Stimulated activated CD8-positive, alpha-beta memory T cell treated with anti-CD3 and anti-CD28 coated beads, Interleukin-12 subunit alpha, Interleukin-12 subunit beta, amount 100 ng/mL, for 1 hour (primary cell): ENCODE measurements around the gene FGF12.

Experiments
- DNase-seq: peaks from one replicate; pipeline ENCODE4 v3.0.0-alpha.2; 2020; ENCODE audit warnings: low read depth

FGF12 gene

DNA sequence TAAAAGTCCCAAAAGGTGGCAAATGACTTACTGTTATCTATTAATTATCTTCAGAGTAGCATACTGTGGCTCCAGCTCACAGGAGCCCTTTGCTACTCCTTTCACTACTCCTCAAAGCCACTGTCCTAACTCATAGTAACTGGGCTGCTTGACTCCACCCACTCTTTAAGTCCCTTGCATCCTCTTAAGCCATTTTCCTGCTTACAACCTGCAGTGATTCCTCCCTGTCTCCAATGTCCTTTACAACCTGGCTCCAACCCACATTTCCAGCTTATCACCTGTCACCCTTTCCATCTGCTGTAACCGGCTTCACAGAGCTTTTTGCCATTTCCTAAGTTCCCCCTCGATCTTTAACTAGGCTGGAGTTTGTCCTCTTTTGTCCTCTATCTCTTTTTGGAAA, 388.1 kb downstream of the FGF12 start:
- DNase-seq: no peak

DNA sequence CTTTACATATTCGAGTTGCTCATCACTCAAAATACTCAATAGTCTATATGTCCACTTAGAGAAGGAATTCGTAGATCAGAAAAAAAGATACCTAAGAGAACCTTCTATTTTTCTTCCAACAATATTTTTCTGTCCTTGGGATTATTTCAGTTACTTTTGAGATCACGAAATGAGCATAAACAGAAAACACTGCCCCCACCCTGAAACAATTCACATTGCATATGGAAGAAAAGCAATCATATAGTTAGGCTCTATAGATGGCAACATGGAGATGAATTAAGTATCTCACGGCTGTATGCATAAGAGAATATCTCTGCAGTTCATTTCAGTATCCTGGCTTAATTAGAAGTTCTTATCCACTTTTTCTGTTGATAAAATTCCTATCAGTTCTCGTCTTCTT, 391.1 kb downstream of the FGF12 start:
- DNase-seq: no peak

DNA sequence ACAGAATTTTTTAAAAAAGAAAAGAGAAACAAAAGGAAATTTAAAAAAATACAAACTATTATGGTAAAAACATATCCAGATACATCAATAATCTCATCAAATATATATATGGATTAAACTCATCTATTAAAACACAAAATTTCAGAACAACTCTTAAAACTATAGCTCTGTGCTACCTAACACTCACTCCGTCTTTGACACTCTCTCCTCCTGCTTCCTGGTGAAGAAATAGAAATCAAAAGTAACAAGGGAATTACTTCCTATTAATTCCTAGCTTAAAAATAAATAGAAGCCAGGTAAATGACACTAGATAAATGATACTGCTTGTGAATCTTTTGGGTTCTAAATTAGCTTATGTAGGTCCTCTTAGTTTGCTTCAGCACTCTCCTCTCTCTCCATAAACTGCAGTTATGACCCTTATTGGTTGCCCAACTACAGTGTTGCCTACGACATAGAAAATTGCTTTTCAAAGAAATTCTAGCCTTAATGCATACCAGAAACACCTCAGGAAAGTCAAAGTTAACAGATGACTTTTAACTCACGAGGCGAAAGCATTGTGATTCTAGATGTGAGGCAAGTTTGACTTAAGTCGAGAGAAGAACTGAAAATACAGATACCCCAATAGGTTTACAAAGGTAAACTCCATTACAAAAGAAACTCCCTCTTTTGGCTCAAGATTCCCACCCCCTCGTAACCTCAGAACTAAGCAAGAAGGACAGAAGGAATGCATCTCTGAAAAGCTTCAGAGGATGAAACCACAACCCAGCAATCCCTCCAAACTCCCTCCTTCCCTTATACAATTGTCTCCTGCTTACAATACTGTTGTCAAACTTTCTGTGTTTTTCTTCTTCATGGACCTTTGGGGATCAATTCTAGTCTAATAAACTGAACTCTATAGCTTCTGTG, 394.7 kb downstream of the FGF12 start:
- DNase-seq: no peak

DNA sequence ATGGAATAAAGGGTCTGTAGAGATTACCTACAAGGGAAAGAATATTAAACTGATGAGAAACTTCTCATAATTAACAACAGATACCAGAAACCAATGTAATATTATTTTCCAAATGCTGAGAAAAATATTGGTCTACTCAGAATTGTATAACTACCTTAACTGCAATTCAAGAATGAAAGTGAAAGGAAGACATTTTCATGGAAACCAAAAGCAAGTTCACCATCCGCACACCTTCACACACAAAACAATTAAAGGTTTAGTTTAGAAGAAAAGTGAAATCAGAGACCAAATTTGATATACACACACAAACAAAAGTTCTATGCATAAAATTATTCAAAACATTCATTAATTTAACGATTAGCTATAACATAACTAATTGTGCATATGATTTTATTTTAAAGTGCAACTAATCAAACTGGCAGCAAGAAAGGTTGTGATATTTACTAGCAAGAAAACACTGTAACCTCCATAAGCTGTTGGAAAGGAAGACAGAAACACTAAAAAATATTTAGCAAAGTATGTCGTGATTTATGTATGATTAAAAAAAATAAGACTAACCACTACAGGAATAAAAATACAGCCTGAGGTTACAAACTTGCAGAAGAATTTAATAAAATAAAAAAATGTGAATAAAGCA, 395.5 kb downstream of the FGF12 start:
- DNase-seq: no peak

DNA sequence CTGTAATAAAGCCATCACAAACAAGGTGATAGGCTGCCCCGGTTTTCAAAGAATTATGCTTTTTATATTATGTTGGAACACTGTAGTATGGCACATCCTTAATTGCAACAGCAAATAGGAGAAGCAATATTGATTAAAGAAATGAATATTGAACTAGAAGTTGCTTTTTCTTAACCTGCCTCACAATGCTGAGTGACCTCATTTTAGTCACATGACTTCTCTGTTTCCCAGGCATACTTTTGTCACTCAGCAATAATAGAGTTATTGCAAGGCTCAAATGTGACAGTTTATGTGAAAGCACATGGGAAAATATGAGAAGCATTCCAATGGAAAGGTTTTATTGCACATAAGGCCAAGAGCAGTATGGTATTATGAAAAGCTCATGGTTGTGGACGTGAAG, 400.7 kb downstream of the FGF12 start:
- DNase-seq: no peak

DNA sequence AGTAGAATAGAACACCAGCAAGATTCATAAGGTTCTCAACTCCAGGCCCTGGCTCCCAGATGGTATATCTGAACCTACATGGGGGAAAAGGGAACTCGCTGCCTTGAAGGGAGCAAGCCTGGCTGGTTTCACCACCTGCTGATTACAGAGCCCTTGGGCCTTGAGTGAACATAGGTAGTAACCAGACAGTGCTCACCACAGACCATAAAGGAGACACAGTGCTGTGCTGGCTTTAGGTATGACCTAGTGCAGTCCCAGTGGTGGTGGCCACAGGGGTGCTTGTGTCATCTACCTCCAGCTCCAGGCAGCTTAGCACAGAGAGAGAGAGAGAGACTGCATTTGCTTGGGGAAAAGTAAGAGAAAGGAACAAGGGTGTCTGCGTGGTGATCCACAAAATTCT, 409.8 kb downstream of the FGF12 start:
- DNase-seq: no peak

DNA sequence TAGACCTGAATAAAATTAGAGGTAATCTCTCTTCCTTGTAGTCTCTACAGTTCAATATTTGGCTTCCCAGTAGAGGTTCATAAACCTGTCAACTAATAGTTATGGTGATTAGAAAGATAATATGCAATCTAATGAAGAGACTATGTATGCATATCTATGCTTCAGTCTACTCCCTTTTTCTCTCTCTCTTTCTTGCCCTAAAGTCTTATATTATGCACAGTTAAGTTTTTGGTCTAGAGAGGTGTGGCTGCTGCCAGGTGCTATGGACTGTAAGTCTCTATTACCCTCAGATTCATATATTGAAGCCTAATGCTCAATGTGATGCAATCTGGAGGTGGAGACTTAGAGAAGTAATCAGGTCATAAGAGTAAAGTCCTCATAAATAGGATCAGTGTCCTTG, 413.7 kb downstream of the FGF12 start:
- DNase-seq: no peak

DNA sequence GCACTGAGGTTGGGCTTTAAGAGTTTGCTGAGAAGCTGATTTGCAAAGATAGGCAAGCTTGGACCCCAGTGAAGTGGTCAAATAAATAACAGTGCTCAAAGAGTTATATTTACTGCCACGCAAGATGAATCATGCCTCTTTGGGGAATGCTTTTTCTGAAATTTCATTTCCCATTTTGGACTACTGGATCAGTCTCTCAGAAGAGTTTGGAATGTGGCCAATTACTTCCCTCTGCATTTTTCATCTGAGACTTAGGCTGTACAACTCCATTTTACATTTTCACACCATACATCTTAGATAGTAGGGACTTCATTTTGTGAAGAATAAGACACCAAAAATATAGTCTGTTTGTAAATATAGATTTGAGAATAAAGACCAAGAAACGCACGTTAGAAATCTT, 419.7 kb downstream of the FGF12 start:
- DNase-seq: no peak

DNA sequence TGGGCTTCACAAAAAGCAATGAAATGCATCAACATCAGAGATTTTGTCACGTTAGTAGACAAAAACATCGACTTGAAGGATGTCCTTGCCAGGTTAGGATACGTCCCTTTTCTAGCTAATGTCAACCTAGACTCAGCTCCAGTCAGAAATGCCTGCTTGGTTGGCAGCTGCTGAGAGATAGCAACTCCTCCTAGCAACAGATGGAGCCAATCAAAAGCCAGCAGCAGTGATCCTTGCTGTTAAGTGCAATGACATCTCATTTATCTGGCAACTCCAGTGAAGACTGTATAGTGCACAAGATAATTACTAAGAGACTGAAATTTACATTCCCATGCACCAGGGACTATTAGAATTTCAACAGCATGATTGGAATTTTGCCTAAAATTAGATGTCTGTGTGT, 424.1 kb downstream of the FGF12 start:
- DNase-seq: no peak

DNA sequence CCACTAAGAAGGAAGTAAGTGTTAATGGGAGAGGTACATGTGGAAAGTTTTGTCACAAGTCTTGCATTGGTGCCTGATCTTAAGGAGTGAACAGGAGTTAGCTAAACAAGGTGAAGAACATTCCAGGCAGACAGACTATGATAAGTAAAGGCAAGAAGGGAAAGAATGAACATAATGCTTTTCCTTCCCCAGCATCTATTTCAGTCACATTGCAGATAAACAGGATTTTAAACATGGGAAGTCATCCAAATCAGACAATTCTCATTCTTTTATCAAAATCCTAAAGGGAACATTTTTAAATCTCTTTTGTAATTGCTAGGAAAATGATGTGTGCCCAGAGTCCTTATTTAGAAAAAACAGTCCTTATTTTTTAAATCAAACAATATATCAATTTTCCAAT, 424.6 kb downstream of the FGF12 start:
- no peak for DNase-seq

DNA sequence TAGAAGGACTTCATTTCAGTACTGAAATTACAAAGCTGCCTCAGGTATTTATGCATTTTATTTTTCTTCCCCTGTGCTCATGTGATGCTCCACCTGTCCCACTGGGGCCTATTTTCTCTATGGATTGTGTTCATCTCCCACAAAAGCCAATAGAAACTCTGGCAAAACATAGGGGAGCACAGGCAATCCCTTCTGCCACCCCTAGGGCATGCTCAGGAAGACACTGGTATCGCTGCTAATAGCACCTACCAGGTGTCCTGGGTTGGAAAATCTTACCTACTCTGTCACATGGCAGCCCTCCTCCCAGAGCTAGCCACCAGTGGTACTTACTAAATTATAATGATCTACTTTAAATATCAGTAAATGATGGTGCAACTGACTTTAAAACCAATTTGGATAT, 427.4 kb downstream of the FGF12 start:
- no peak for DNase-seq

DNA sequence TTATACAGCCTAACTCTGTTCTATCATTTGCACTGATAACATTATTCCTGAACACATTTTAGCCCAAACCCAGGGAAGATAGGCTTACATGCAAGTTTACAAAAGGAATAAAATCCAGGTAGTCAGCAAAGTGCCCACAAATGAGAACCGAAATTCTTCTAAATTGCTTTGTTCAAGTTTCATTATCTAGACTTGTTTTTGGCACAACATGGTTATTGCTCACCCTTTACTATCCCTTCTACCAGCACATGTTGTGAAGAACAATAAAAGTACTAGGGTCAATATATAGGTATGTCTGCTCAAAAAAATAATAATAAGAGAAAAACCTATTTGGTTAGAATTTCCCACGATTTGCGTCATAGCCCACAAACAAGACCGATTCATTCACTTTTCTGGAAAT, 430.5 kb downstream of the FGF12 start:
- no peak for DNase-seq

DNA sequence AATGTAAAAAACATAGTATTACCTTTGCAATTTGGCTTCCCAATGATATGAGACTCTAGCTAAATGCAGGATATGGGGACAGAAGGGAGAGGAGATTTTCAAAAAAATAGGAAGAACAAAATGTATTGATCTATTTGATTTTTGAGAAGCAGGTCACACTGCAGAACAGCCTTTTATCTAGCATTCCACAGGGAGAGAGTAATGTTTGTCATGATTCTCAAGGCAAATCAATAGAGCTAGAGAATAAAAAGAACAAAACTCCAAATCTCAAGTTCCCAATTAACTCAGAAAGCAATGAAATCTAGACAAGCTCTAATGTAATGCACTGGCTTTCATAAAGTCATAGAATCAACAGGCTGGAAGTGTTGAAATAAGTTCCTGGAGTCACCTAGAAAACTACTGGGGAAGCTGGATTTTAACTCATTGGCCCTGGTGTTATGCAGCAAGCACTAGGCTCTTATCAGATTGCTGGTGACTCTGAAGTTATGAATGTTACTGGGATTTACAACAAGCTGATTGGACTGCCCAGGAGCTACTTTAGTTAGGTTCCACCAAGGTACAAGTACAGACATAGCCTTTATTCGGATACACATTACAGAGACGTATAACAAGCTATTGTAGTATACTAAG, 442.8 kb downstream of the FGF12 start:
- DNase-seq: no peak

DNA sequence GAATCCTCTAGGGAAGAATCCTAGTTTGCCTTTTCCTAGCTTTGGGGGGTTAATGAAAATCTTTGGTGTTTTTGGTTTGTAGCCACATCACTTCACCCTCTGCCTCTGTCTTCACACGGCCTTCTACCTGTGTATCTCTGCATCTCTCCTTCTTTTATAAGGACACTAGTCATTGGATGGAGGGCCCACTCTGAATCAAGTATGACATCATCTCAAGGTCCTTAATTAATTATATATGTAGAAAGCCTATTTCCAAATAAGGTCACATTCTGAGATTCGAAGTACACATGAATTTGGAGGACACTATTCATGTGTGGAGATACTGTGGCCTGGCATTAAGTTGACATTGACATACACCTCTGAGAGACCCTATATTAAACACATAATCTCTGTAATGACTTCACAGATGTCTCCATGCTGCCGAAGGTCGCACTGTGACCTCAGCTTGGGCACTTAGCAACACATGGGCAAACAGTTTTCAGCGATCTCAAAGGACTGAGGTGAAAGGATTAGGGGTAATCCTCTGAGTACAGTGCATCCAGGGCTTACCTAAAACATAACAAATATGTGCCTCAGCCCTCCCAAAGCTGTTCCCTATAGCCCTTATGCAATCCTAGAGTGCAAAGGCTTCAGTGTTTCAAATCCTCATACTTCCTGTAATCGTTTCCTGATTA, 446.0 kb downstream of the FGF12 start:
- no peak for DNase-seq

DNA sequence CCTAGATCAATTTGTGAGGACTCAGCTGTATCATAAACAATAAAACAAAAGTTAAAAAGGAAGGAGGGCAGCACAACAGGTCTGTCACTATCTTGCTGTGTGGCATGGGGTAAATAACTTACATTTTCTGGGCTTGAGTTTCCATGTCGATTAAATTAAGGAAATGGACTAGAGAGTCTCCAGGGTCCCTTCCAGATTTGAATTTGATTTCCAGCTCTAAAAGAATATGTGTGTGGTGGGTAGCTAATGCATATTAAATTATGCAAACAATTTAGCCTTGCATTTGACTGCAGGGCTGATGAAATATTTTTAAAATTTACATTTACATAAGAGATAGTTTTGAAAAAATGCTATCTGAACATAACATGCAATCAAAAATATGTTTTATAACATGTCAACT, 447.7 kb downstream of the FGF12 start:
- no peak for DNase-seq

DNA sequence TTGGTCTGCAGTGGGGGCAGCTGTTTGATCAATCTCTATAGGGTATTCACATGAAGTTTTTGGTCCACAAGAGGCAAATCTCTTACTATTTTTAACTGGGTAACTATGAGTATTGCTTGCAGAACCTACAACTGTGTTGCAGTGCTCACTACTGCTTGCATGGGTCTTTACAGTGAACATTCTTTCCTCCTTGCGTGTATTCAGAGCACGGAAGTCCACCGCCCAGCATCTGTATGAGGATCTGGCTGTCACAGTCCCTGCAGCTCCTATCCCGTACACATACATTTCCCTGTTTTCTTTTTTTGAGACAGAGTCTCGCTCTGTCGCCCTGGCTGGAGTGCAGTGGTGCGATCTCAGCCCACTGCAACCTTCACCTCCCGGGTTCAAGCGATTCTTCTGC, 449.9 kb downstream of the FGF12 start:
- no peak for DNase-seq

DNA sequence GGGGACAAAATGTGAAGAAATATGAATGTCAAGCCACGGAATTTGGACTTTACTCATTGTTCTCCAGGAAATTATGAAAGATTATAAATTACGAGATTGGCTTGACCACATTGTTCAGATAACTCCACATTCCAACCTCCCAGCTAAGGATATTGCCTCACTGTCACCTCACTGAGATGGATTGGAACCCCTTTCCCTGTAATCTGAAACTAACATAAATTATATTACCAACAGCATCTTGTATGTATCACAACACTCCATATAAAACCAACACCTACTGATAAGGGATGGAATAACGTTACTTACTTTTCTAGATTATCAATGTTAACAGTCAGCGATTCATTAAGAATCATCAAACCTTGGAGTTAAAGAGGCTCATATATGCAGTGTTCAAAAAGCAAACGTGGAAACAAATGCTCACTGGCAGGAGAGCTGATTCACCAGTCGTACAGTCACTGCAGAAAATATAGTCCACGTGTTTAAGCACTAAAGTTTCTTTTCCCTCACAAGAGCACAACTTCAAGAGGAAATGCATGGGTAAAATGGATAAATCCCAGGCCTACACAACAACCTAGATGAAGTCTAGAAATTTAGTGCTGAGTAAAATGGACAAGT, 451.5 kb downstream of the FGF12 start:
- no peak for DNase-seq

DNA sequence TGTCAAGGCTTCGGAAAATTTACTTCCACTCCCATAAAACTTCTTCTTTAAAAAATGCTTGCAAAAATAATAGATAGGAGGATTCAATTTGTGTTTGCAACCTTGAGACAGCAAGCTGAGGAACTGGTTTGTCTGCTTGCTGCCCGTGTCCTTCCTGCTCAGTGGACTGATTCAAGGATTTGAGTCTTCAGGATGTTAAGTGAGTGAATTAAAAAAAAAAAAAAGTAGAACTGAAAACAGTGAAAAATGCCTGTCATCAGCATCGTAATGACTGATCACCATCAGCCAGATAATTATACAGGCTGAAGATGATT, 453.7 kb downstream of the FGF12 start:
- no peak for DNase-seq

DNA sequence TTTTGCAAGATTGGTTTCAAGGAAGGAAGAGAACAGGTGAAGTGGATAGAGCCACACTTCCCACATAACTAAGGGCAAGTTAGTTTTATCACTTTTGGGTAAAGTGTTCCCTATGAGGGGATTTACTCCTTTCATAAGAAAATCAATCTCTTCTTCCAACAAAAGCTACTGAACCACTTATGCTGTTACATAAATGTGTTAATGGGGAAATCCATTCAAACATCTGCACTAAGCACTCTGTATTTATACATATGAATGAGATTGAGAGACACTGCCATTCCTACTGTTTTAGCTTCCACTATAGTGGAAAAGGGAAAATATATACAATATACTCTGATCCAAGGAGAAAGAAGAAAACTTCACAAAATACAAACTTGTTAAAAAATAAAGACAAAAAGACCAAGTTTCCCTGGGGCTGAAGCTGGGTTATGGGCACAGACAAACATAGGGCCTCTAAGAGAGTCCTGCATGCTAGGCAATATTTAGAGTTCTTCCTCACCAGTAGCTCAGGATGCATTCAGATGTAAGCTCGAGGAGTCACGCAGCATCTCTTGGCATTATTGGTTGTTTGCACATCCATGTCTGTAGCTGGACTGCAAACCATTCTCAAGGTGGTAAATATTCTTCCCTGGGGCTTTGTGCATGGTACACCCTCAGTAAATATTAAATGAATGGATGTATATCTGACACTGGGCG, 454.2 kb downstream of the FGF12 start:
- DNase-seq: no peak

DNA sequence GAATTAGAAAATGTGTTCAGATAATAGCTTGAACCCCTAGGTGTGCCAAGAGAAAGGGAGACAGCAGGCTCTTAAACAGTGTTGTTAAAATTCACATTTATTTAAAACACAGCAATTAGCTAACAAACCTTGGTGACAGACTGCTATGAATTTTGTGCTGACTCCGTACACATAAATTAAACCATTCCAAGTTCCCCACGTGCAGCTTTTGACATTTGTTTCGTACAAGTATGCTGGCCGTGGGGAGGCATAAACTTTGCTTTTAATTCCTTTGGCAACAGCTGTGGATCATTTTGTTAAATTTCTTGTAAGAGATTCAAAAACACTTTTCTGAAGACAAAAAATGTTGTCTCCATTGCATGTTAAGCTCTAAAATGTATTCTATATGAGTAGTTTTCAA, 465.3 kb downstream of the FGF12 start:
- DNase-seq: no peak

DNA sequence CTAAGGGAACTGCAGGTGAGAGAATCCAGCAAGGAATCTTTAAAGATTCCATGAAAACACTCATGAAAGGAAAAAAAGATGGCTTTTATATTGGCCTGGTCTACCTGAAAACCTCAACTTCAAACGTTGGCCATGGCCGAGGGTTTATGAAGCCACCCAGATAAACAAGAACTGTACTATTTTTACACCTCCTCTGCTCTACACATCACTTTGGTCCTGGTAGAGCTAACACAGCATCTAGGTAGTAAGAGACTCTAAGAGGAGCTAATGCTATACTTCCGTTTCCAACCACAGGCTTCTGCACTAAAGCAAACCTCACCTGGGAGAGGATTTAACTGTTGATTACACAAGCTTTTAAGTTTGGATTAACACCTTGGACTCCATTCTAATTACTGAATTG, 466.2 kb downstream of the FGF12 start:
- DNase-seq: no peak
